Coronary artery (tissue), 2 donors: ENCODE data around the gene SAMD14.

Source experiments
- DNase-seq: peaks from one replicate; pipeline ENCODE4 v3.0.0-alpha.2; 2017; ENCODE audit warnings: low spot score
- H3K27ac ChIP-seq, 2 donors: fragments of 200-600 bp; sonication (generic); one replicate each; pipeline ENCODE4 v1.5.1; 2016 to 2019
- H3K4me3 ChIP-seq: fragments of 200-600 bp; sonication (generic); 2 replicates; pipeline ENCODE4 v1.5.1; 2016; ENCODE audit warnings: mild to moderate bottlenecking, moderate library complexity
- TF ChIP-seq, protein P1 (sequence below): fragments of 200-600 bp; sonication (generic); IDR thresholded peaks from one replicate; pipeline ENCODE4 v1.5.1; 2019; ENCODE audit warnings: antibody characterized with exemption

The SAMD14 gene

DNA sequence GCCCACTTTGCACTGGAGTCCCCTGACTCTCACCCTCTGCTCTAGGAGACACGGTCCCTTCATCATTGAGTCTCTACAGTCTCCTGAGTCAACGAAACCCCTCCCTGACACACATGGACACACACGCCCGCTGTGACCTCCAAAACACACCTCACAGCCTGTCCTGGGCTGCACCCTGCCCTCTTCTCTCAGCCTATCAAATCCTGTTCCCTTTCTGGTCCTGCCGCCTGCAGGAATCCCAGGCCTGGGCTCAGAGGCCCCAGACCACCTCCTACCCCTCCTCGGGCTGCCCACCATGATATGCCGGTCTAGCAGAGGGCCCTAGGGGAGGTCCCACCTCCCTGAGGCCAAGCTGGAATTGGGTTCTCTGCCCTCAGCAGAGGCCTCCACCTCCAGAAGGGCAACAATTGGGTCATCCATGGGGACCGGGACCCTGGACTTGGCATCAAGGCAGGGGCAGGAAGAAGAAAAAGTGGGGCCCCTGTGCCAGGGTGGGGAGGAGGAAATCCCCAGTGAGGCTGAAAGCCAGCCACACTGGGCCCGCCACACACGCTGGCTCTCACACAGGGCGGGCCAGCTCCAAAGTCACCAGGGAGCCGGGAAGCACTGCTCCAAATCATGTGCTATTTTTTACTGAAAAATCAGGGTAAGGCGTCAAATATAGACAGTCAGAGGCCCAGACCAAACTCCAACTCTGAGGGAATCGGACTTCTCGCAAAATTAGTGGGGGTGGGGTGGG is 17.1 kb upstream of the SAMD14 start:
- TF ChIP-seq, protein P1, sequence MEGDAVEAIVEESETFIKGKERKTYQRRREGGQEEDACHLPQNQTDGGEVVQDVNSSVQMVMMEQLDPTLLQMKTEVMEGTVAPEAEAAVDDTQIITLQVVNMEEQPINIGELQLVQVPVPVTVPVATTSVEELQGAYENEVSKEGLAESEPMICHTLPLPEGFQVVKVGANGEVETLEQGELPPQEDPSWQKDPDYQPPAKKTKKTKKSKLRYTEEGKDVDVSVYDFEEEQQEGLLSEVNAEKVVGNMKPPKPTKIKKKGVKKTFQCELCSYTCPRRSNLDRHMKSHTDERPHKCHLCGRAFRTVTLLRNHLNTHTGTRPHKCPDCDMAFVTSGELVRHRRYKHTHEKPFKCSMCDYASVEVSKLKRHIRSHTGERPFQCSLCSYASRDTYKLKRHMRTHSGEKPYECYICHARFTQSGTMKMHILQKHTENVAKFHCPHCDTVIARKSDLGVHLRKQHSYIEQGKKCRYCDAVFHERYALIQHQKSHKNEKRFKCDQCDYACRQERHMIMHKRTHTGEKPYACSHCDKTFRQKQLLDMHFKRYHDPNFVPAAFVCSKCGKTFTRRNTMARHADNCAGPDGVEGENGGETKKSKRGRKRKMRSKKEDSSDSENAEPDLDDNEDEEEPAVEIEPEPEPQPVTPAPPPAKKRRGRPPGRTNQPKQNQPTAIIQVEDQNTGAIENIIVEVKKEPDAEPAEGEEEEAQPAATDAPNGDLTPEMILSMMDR = no peak
- peak overlapping the region; percentile 90 for H3K4me3 ChIP-seq
- H3K27ac ChIP-seq = peak overlapping the region; percentile 94 to 95
- DNase-seq = no peak

DNA sequence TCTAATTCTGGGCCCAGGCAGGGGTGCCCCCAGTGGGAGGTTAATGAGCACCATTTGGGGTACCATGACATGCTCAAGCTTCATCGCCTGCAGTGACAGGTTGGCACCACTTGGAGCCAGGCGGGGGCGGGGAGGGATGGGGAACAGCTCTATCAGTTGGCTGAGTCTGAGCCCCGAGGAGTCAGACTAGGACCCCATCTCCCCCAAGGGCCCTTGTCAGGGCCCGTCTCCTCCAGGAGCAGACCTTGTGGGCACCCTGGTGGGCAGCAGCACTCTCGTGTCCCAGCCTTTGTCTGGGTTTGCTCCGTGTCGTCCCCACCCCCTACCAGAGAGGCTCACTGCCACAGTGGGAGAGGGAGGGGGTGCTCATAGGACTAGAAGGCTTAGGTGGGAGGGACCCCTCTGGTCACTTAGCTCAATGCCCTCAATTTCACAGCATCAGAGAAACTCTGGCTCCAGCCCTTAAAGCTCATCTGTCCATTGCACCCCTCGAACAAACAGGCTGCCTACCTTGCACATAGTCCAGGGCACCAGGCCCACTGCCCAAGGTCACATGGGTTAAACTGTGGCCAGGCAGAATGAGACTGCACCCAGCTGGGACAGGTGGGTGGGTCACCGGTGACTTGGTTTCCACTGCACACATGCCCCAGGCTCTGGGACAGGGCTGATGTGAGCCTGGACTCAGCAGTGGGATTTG is 16.4 kb upstream of the SAMD14 start:
- no peak for DNase-seq
- Histone ChIP-seq H3K27ac (peak overlapping the region; percentile 94 to 95), H3K4me3 (peak overlapping the region; percentile 90)
- TF ChIP-seq, protein P1 = no peak

DNA sequence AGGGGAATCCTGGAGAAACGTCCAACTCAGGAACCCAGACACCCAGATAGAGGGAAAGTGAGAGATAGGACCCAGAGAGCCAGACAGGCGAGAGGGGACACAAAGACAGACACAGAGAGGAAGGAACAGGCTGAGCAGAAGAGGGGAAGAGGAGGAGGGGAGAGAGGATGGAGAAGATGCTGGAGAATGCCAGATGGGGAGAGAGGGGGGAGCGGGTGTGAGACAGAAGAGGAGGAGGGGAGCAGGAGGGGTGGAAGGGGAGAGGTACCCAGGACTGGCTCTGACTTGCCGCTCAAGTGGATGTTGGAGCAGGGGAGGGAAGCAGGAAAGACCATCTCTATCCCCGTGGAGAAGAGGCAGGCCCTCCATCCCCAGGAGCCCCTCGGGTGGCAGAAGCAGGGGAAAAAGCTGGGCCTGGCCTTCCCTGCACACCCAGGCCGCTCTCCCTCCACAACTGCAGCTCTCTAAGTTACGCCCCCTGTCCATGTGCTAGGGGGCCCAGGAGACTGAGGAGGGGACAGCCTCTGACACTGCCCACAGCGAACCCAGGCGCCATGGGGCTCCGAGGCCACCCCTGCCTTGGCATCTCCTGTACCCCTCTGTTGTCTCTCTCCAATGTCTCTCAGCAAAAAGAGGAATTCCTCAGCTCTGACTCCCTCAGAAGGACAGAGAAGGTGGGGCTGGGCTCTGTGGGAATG is 15.7 kb upstream of the SAMD14 start:
- H3K4me3 ChIP-seq = peak overlapping the region; percentile 90
- H3K27ac ChIP-seq = peak overlapping the region; percentile 94 to 95
- DNase-seq = no peak
- TF ChIP-seq, protein P1 = no peak

DNA sequence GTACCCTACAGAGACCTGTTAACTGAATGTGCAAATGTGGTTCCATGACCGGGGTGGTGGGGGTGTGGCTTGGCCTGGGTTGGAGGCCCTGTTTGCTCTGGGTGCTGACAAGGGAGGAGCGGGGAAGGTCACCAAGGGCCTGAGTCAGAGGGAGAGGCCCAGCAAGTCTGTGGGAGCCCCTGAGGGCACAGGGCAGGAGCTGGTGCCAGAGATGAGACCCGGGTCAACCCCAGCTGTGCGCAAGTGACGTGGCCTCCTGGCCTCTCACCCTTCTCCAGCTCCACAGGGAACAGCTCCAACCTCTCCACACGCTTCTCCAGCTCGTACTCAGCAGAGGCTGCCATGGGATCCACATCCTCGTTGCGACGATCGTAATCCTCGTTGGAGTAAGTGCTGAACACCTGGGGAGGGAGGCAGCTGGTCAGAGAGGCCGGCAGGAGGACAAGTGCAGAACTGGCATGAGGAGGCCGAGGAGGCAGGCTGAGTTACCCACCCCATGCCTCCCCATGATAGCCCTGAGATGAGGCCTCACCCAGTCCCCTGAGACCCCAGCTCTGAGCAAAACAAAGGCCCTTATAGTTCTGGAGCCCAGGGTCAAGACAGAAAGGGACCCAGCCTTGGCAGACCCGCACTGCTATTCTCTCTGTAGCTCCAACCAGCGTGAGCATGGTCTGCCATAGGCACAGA is 15.0 kb upstream of the SAMD14 start:
- DNase-seq = no peak
- H3K4me3 ChIP-seq = no peak overlapping the region
- TF ChIP-seq, protein P1 = no peak
- peak overlapping the region; percentile 94 to 95 for H3K27ac ChIP-seq

DNA sequence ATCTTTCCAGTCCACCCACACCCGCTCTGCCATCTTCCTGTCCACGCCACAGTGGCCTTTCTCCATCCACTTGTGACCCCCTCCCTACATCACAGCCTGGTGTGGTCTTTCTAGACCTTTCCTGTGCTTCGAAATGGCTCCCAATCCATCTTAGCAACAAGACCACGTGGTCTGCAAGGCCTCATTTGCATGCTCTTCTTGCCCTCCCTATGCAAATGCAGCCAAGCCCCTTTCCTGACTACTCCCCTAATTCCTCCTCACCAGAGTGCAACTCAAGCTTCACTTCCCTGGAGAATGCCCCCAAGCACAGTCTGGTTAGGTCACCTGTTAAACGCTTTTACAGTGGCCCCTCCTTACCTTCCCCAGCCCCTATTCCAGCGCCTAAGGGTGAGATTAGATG is 14.4 kb upstream of the SAMD14 start:
- no peak for DNase-seq
- TF ChIP-seq, protein P1 = no peak
- no peak overlapping the region for H3K4me3 ChIP-seq
- H3K27ac ChIP-seq = peak overlapping the region in 1 of 2 donors; percentile 94

DNA sequence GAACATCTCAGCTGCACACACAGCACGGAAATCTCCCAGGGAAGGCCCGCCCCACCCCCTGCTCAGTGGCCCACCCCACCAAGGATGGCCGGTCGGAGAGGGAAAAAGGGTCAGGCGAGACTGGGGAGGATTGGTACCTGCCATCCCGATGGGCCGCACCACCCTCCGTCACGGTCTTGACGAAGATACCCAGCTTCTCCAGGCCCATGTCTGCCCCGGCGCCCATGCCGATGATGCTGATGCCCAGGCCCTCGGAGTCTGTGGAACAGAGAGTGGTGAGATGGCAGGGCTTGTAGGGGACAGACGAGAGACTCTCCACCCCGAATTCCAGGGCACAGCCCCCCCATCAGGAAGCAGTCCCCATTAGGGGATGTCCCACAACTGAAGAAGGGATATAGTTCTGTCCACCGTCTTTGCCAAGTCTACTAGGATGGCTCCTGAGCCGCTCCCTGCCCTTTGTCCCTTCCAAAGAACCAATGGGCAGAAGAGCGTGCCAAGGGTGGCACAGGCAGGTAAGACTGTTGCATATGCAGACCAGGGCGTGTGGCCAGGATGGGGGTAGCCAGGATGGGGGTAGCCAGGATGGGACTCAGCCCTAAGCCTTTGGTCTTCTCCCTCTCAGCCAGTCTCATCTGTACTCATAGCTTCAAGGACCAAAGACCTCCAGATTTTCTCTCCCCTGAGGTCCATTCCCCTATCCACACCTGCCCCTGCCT is 13.7 kb upstream of the SAMD14 start:
- no peak overlapping the region for H3K4me3 ChIP-seq
- TF ChIP-seq, protein P1 = no peak
- peak overlapping the region in 1 of 2 donors; percentile 94 for H3K27ac ChIP-seq
- DNase-seq = no peak
